Trophoblast cell (in vitro differentiated cells and primary cell): Measurements from ENCODE around the gene SNX11.

Experiments
- DNase-seq, 2 donors: peaks; one replicate each; pipeline ENCODE4 v3.0.0-alpha.2; 2016
- H2AFZ ChIP-seq: 2 replicates; pipeline ENCODE4 v1.6.1; 2013; ENCODE audit warnings: low read length, moderate library complexity, mild to moderate bottlenecking; ENCODE audit not compliant: insufficient read depth, poor library complexity
- H2AK5ac ChIP-seq: 2 replicates; pipeline ENCODE4 v1.6.1; 2013; ENCODE audit warnings: mild to moderate bottlenecking, low read length
- H2BK120ac ChIP-seq: 2 replicates; pipeline ENCODE4 v1.6.1; 2013; ENCODE audit warnings: low read length, mild to moderate bottlenecking, moderate library complexity; ENCODE audit not compliant: insufficient read depth, poor library complexity
- H2BK12ac ChIP-seq: 2 replicates; pipeline ENCODE4 v1.6.1; 2013; ENCODE audit warnings: mild to moderate bottlenecking, low read length, moderate library complexity
- H2BK5ac ChIP-seq: 2 replicates; pipeline ENCODE4 v1.6.1; 2013; ENCODE audit warnings: low read length, low read depth, moderate library complexity, mild to moderate bottlenecking; ENCODE audit not compliant: poor library complexity
- H3K14ac ChIP-seq: 2 replicates; pipeline ENCODE4 v1.6.1; 2013; ENCODE audit warnings: mild to moderate bottlenecking, low read length
- H3K18ac ChIP-seq: 2 replicates; pipeline ENCODE4 v1.6.1; 2013; ENCODE audit warnings: mild to moderate bottlenecking, low read length
- H3K23ac ChIP-seq: 2 replicates; pipeline ENCODE4 v1.6.1; 2013; ENCODE audit warnings: low read length
- H3K27ac ChIP-seq: 2 replicates; pipeline ENCODE4 v1.5.1; 2013; ENCODE audit warnings: low read depth, mild to moderate bottlenecking, inconsistent platforms, low read length, moderate library complexity
- H3K27me3 ChIP-seq: 2 replicates; pipeline ENCODE4 v1.6.1; 2013; ENCODE audit warnings: inconsistent platforms, mild to moderate bottlenecking, low read length, moderate library complexity; ENCODE audit not compliant: insufficient read depth
- H3K36me3 ChIP-seq, 2 experiments: 1 replicate in 1 of 2; 2 replicates in 1 of 2; pipeline ENCODE4 v1.6.1; 2013; ENCODE audit warnings: low read length in 2 of 2, mild to moderate bottlenecking in 2 of 2, moderate library complexity in 1 of 2; ENCODE audit not compliant: insufficient read depth in 2 of 2, control insufficient read depth in 1 of 2
- H3K4ac ChIP-seq: 2 replicates; pipeline ENCODE4 v1.6.1; 2013; ENCODE audit warnings: low read depth, mild to moderate bottlenecking, low read length, moderate library complexity
- H3K4me1 ChIP-seq, 2 experiments: 1 replicate in 1 of 2; 2 replicates in 1 of 2; pipeline ENCODE4 v1.6.1; 2013; ENCODE audit warnings: low read length in 2 of 2, mild to moderate bottlenecking in 2 of 2, moderate library complexity in 1 of 2; ENCODE audit not compliant: insufficient read depth in 2 of 2, control insufficient read depth in 1 of 2
- H3K4me2 ChIP-seq: 2 replicates; pipeline ENCODE4 v1.6.1; 2013; ENCODE audit warnings: inconsistent platforms, mild to moderate bottlenecking, low read length, moderate library complexity
- H3K4me3 ChIP-seq: 2 replicates; pipeline ENCODE4 v1.5.1; 2013; ENCODE audit warnings: mild to moderate bottlenecking, low read depth, low read length, inconsistent platforms
- H3K79me1 ChIP-seq: one replicate; pipeline ENCODE4 v1.6.1; 2013; ENCODE audit warnings: low read length
- H3K79me2 ChIP-seq: 2 replicates; pipeline ENCODE4 v1.6.1; 2013; ENCODE audit warnings: low read length, mild to moderate bottlenecking; ENCODE audit not compliant: control insufficient read depth, insufficient read depth, poor library complexity
- H3K9ac ChIP-seq: 2 replicates; pipeline ENCODE4 v1.6.1; 2013; ENCODE audit warnings: mild to moderate bottlenecking, low read length
- H3K9me3 ChIP-seq: 2 replicates; pipeline ENCODE4 v1.6.1; 2013; ENCODE audit warnings: low read depth, mild to moderate bottlenecking, control low read depth, inconsistent platforms, low read length; ENCODE audit not compliant: insufficient read depth
- H4K12ac ChIP-seq: 2 replicates; pipeline ENCODE4 v1.6.1; 2013; ENCODE audit warnings: low read depth, mild to moderate bottlenecking, low read length, moderate library complexity
- H4K8ac ChIP-seq: 2 replicates; pipeline ENCODE4 v1.6.1; 2013; ENCODE audit warnings: low read depth, mild to moderate bottlenecking, low read length, moderate library complexity
- H4K91ac ChIP-seq: one replicate; pipeline ENCODE4 v1.6.1; 2013; ENCODE audit warnings: low read depth, mild to moderate bottlenecking, low read length, moderate library complexity
- WGBS: extraction: QIAGEN DNeasy Blood & Tissue Kit; methylation state at CpG from one replicate; pipeline ENCODE4 v1.1.7; 2013; ENCODE audit warnings: missing lambda C conversion rate; ENCODE audit not compliant: insufficient read length, insufficient coverage; ENCODE audit errors: extremely low coverage; 5-methylcytosine and 5-hydroxymethylcytosine counted together

Gene SNX11

GRCh38 chr17:48139944-48140343, 32.4 kb downstream of the SNX11 start:
- H2AFZ ChIP-seq: no peak overlapping the region
- no peaks in the 10 kb centered on the region for H3K79me2 ChIP-seq
- no peak overlapping the region for H3K4ac ChIP-seq
- H3K27ac ChIP-seq: no peak overlapping the region
- no peak overlapping the region for H2BK12ac ChIP-seq
- no peak overlapping the region for H2BK5ac ChIP-seq
- no peak overlapping the region for H3K9ac ChIP-seq
- no peaks in the 10 kb centered on the region for H3K9me3 ChIP-seq
- no CpG with 5 or more reads among the region's 2 CpGs for WGBS
- H4K91ac ChIP-seq: no peak overlapping the region
- no peak overlapping the region for H3K14ac ChIP-seq
- no peaks in the 10 kb centered on the region for H3K4me1 ChIP-seq
- H3K23ac ChIP-seq: no peak overlapping the region
- H3K4me3 ChIP-seq: no peak overlapping the region
- H2BK120ac ChIP-seq: no peak overlapping the region
- H4K12ac ChIP-seq: no peak overlapping the region
- H3K4me2 ChIP-seq: no peak overlapping the region
- no peaks in the 10 kb centered on the region for H3K27me3 ChIP-seq
- no peak overlapping the region for H3K18ac ChIP-seq
- no peak overlapping the region for H4K8ac ChIP-seq
- H3K36me3 ChIP-seq: no peaks in the 10 kb centered on the region
- no peak overlapping the region for H2AK5ac ChIP-seq
- no peaks in the 10 kb centered on the region for H3K79me1 ChIP-seq
- peak in 1 of 2 donors; percentile 31 for DNase-seq

GRCh38 chr17:48143629-48144028, 36.1 kb downstream of the SNX11 start:
- no peak overlapping the region for H4K12ac ChIP-seq
- H2BK12ac ChIP-seq: no peak overlapping the region
- H2AK5ac ChIP-seq: no peak overlapping the region
- H2BK5ac ChIP-seq: no peak overlapping the region
- no peak overlapping the region for H3K27ac ChIP-seq
- no peaks in the 10 kb centered on the region for H3K79me2 ChIP-seq
- no peak overlapping the region for H3K23ac ChIP-seq
- no peak overlapping the region for H3K4ac ChIP-seq
- DNase-seq: no peak
- H3K36me3 ChIP-seq: no peaks in the 10 kb centered on the region
- no peak overlapping the region for H3K4me2 ChIP-seq
- H4K8ac ChIP-seq: no peak overlapping the region
- H2AFZ ChIP-seq: no peak overlapping the region
- no peak overlapping the region for H2BK120ac ChIP-seq
- WGBS: no CpG with 5 or more reads among the region's 6 CpGs
- H3K9me3 ChIP-seq: no peaks in the 10 kb centered on the region
- H3K18ac ChIP-seq: no peak overlapping the region
- no peak overlapping the region for H3K9ac ChIP-seq
- no peak overlapping the region for H4K91ac ChIP-seq
- no peak overlapping the region for H3K4me3 ChIP-seq
- no peaks in the 10 kb centered on the region for H3K79me1 ChIP-seq
- no peak overlapping the region for H3K14ac ChIP-seq
- no peaks in the 10 kb centered on the region for H3K4me1 ChIP-seq
- H3K27me3 ChIP-seq: no peaks in the 10 kb centered on the region

DNA sequence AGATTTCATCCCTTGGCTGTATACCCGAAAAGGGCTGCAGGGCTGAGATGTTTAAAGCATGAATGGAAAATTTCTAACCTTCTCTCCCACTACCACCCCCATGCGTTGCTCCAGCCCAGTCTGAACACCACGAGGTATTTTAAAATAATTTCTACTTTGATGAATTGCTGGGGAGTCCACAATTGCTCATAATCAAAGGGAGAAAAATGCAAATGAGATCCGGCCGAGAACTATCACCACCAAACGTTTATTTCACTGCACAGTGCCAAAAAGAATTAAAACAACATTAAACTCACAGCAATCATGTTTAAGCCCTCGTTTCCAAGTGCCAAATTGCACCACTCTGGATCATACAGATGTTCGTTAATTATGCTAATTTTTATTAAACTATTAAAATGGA, 36.7 kb downstream of the SNX11 start:
- Histone ChIP-seq H3K9ac (no peak overlapping the region), H3K23ac (no peak overlapping the region), H2BK120ac (no peak overlapping the region), H3K27ac (no peak overlapping the region), H4K8ac (no peak overlapping the region), H2AFZ (no peak overlapping the region), H4K12ac (no peak overlapping the region), H3K18ac (no peak overlapping the region), H2BK5ac (no peak overlapping the region), H3K79me1 (no peaks in the 10 kb centered on the region), H3K4ac (no peak overlapping the region), H3K27me3 (no peaks in the 10 kb centered on the region), H3K9me3 (no peaks in the 10 kb centered on the region), H3K36me3 (no peaks in the 10 kb centered on the region), H3K14ac (no peak overlapping the region), H4K91ac (no peak overlapping the region), H3K79me2 (no peaks in the 10 kb centered on the region), H3K4me2 (no peak overlapping the region), H3K4me1 (no peaks in the 10 kb centered on the region), H2AK5ac (no peak overlapping the region), H3K4me3 (no peak overlapping the region), H2BK12ac (no peak overlapping the region)
- no peak for DNase-seq
- whole genome bisulfite sequencing: no CpG with 5 or more reads among the region's 8 CpGs

GRCh38 chr17:48144976-48145798, 37.6 kb downstream of the SNX11 start:
- Histone ChIP-seq H3K4me2 (no peak overlapping the region), H2AFZ (no peak overlapping the region), H2AK5ac (no peak overlapping the region), H2BK120ac (no peak overlapping the region), H2BK12ac (no peak overlapping the region), H3K36me3 (no peaks in the 10 kb centered on the region), H3K4ac (no peak overlapping the region), H3K9me3 (no peaks in the 10 kb centered on the region), H3K79me1 (no peaks in the 10 kb centered on the region), H4K12ac (no peak overlapping the region), H2BK5ac (no peak overlapping the region), H3K4me1 (no peaks in the 10 kb centered on the region), H3K23ac (no peak overlapping the region), H4K8ac (no peak overlapping the region), H3K14ac (no peak overlapping the region), H3K9ac (no peak overlapping the region), H3K4me3 (no peak overlapping the region), H4K91ac (no peak overlapping the region), H3K27me3 (no peaks in the 10 kb centered on the region), H3K27ac (no peak overlapping the region), H3K79me2 (no peaks in the 10 kb centered on the region), H3K18ac (no peak overlapping the region)
- DNase-seq: no peak
- WGBS: no CpG with 5 or more reads among the region's 3 CpGs
